AG04450 (cell line): Measurements from ENCODE around the gene CDKN1A. TPM values are rescaled to one million over a fixed set of nuclear protein-coding genes. Genes with fewer than 3 reads are reported as not detected.

Experiments used
- CTCF ChIA-PET: fragments of 300-600, 350-600 bp; formaldehyde crosslinking; extraction: SDS; loops from one replicate; lab custom pipeline; 2022; ENCODE audit warnings: antibody characterized with exemption, inconsistent platforms; lab: Charles Lee
- POLR2A ChIA-PET: fragments of 350-600 bp; formaldehyde crosslinking; extraction: SDS; loops from one replicate; lab custom pipeline; 2021; ENCODE audit warnings: antibody characterized with exemption, inconsistent platforms; lab: Yijun Ruan, JAX
- DNase-seq: peaks from one replicate; pipeline ENCODE4 v3.0.0-alpha.2; 2011; ENCODE audit warnings: low read depth, low spot score
- H3K27ac ChIP-seq: one replicate; pipeline ENCODE4 v1.5.1; 2012; ENCODE audit warnings: low read depth, low read length, control low read depth
- H3K27me3 ChIP-seq: one replicate; pipeline ENCODE4 v1.6.0; 2012; ENCODE audit warnings: low read length; ENCODE audit not compliant: control insufficient read depth, insufficient read depth
- H3K4me3 ChIP-seq: 2 replicates; pipeline ENCODE4 v1.5.1; 2011; ENCODE audit warnings: mild to moderate bottlenecking, low read depth, low read length, control low read depth
- H3K9me3 ChIP-seq: 2 replicates; pipeline ENCODE4 v1.5.1; 2012; ENCODE audit warnings: low read length; ENCODE audit not compliant: control insufficient read depth, insufficient read depth
- CTCF ChIP-seq: IDR thresholded peaks from 2 replicates; pipeline ENCODE4 v1.5.1; 2011; ENCODE audit warnings: low read depth, low read length, control low read depth, inconsistent platforms
- polyA plus RNA-seq: library from polyadenylated mRNA; depleted of rRNA; stranded (reverse); fragments of >200 nt; gene quantifications from 2 replicates; pipeline ENCODE4 v1.2.3, GENCODE V29; 2011

Gene CDKN1A
- polyA plus RNA-seq, 1 experiment: 722 TPM

GRCh38 chr6:36695414-36695813 lies 16.9 kb downstream of the CDKN1A start:
- ChIA-PET POLR2A (no interaction called here), CTCF (no interaction called here)
- H3K27ac ChIP-seq: no peak overlapping the region

GRCh38 chr6:36697481-36697903 lies 19.0 kb downstream of the CDKN1A start, which contains the start of gene RAB44:
Gene RAB44 (plus strand): TSS chr6:36697826. CDS start chr6:36704236, 6,410 bp downstream.
- Histone ChIP-seq H3K27me3 (peaks cover 9% of the 10 kb centered on the region), H3K4me3 (no peak within 1 kb of the TSS), H3K9me3 (peaks cover 7% of the 10 kb centered on the region), H3K27ac (no peak within 1 kb of the TSS)
- no peak for TF ChIP-seq CTCF
- ChIA-PET CTCF (interaction anchor here (0.8 kb wide), 1 partner anchor 82 kb away, joined by 3 read pairs; no protein-coding TSS in a partner anchor), POLR2A (interaction anchor here (0.7 kb wide), 1 partner anchor 241 kb away, joined by 4 read pairs; no protein-coding TSS in a partner anchor)
- DNase-seq: no peak

More at GRCh38 chr6:36695414-36695813, 16.9 kb downstream of the CDKN1A start:
- no peak overlapping the region for H3K4me3 ChIP-seq
- peaks cover 6% of the 10 kb centered on the region for H3K27me3 ChIP-seq
- H3K9me3 ChIP-seq: peaks cover 7% of the 10 kb centered on the region
- TF ChIP-seq CTCF: no peak
- no peak for DNase-seq

GRCh38 chr6:36698196-36698595 lies 19.7 kb downstream of the CDKN1A start:
- Histone ChIP-seq H3K4me3 (no peak overlapping the region), H3K9me3 (peaks cover 7% of the 10 kb centered on the region), H3K27ac (no peak overlapping the region), H3K27me3 (peaks cover 11% of the 10 kb centered on the region)
- no peak for DNase-seq
- CTCF ChIA-PET: no interaction called here
- POLR2A ChIA-PET: interaction anchor here (0.7 kb wide), 1 partner anchor 242 kb away, joined by 4 read pairs; no protein-coding TSS in a partner anchor
- TF ChIP-seq CTCF: no peak

GRCh38 chr6:36698871-36699271 lies 20.4 kb downstream of the CDKN1A start:
- no peak for DNase-seq
- ChIA-PET CTCF (no interaction called here), POLR2A (no interaction called here)
- H3K9me3 ChIP-seq: peaks cover 7% of the 10 kb centered on the region
- H3K4me3 ChIP-seq: no peak overlapping the region
- no peak for TF ChIP-seq CTCF
- H3K27me3 ChIP-seq: peaks cover 16% of the 10 kb centered on the region
- H3K27ac ChIP-seq: no peak overlapping the region

GRCh38 chr6:36699348-36699747 lies 20.8 kb downstream of the CDKN1A start:
- peaks cover 20% of the 10 kb centered on the region for H3K27me3 ChIP-seq
- POLR2A ChIA-PET: no interaction called here
- no peak overlapping the region for H3K27ac ChIP-seq
- no peak for TF ChIP-seq CTCF
- peaks cover 12% of the 10 kb centered on the region for H3K9me3 ChIP-seq
- CTCF ChIA-PET: no interaction called here
- no peak for DNase-seq
- H3K4me3 ChIP-seq: no peak overlapping the region
